ENCODE data around the gene STARD3NL.

GRCh38 chr7:38169847-38170246, 8.2 kb upstream of the STARD3NL start:
- TF ChIP-seq EP300 (conservative IDR thresholded peaks at IDR 0.05; ENCODE audit: poor library complexity, severe bottlenecking) (no peak), POLR2AphosphoS5 (IDR thresholded peaks at IDR 0.05) (no peak), CTCF (IDR thresholded peaks at IDR 0.05; ENCODE audit: poor library complexity, severe bottlenecking) (no peak), TAF1 (IDR thresholded peaks at IDR 0.05; ENCODE audit: low read depth) (no peak), EZH2 (IDR thresholded peaks at IDR 0.05; ENCODE audit: borderline replicate concordance, insufficient read depth, low read length, poor library complexity, severe bottlenecking) (no peak), RAD21 (conservative IDR thresholded peaks at IDR 0.05) (no peak)

All from neural cell (in vitro differentiated cells).